Suprapubic skin (tissue), 4 donors: Measurements from ENCODE around the gene PDE1C. TPM values are rescaled to one million over a fixed set of nuclear protein-coding genes. Genes with fewer than 3 reads are reported as not detected.

ENCODE experiments used
- DNase-seq, 2 donors: peaks; one replicate each; pipeline ENCODE4 v3.0.0-alpha.2; 2019; ENCODE audit warnings: low spot score in 2 of 2
- H3K27ac ChIP-seq: fragments of 200-600 bp; sonication (generic); one replicate; pipeline ENCODE4 v1.5.1; 2019
- H3K27me3 ChIP-seq: fragments of 200-600 bp; sonication (generic); one replicate; pipeline ENCODE4 v1.5.1; 2019
- H3K36me3 ChIP-seq: fragments of 200-600 bp; sonication (generic); one replicate; pipeline ENCODE4 v1.5.1; 2019
- H3K4me1 ChIP-seq: fragments of 200-600 bp; sonication (generic); one replicate; pipeline ENCODE4 v1.5.1; 2019
- H3K4me3 ChIP-seq: fragments of 200-600 bp; sonication (generic); one replicate; pipeline ENCODE4 v1.5.1; 2019; ENCODE audit warnings: mild to moderate bottlenecking
- H3K9me3 ChIP-seq: fragments of 200-600 bp; sonication (generic); one replicate; pipeline ENCODE4 v1.5.1; 2019
- EP300 ChIP-seq: sonication (generic); formaldehyde crosslinking; IDR thresholded peaks from one replicate; pipeline ENCODE4 v1.6.1; 2017; ENCODE audit warnings: antibody characterized with exemption
- POLR2A ChIP-seq, 2 donors: fragments of 450-650 bp; IDR thresholded peaks; one replicate each; pipeline ENCODE4 v1.6.1; 2017; ENCODE audit warnings: antibody characterized with exemption in 2 of 2, mild to moderate bottlenecking in 2 of 2, moderate library complexity in 2 of 2
- POLR2AphosphoS5 ChIP-seq, 3 donors: sonication (generic); formaldehyde crosslinking; IDR thresholded peaks; one replicate each; pipeline ENCODE4 v1.6.1; 2017; ENCODE audit warnings: antibody characterized with exemption in 3 of 3
- WGBS: methylation state at CpG from one replicate; pipeline ENCODE4 v1.1.5; 2018; 5-methylcytosine and 5-hydroxymethylcytosine counted together
- total RNA-seq, 4 donors: library from RNA; depleted of rRNA; stranded (reverse); fragments of >200 nt; gene quantifications; one replicate each; pipeline ENCODE4 v1.1.0, GENCODE V29; 2016
- TF ChIP-seq, protein P1 (sequence below), 2 donors: fragments of 200-600 bp in 1 of 2; fragments of 450-650 bp in 1 of 2; sonication (generic) in 1 of 2; IDR thresholded peaks; one replicate each; pipeline ENCODE4 v1.5.1; 2016 to 2019; ENCODE audit warnings: antibody characterized with exemption in 2 of 2, mild to moderate bottlenecking in 1 of 2, moderate library complexity in 1 of 2

Gene PDE1C
- total RNA-seq, 4 donors from 2014 or later: 0.64 to 1.8 (median 0.83) TPM

DNA sequence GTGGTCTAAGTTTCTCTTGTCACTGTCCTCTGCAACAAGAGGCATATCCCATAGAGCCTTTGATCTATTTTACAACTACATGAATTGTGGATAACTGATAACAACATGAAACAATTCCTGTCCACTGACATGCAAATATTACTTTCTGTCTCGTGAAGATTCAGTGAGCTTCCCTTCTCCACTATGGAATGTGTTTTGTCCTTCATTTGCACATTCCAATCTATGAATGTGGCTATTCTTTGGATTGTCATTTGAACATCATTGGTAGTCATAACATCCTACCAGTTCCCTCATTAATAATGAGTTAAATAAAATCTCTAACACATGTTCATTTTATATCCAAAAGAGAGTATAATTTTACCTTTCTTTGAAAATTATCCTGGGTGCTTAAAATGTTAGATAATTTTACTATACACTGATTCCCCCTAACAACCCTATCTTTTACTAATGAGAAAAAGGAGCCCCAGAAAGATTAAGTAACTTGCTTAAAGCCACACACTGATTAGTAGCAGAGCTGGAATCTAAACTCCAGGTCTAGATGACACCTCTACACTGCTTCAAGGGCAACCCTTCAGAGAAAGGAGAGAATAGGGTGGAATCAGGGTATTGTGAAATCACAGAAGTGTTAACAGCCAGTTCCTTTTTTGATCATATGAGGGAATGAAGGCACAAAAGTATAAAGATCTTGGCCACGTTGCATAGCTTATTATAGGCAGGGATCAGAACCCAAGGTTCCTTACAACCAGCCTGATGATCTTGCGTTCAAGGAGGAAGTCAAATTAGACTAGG is 39.1 kb downstream of the PDE1C start:
- no peaks in the 10 kb centered on the region for H3K27me3 ChIP-seq
- no peak overlapping the region for H3K4me3 ChIP-seq
- TF ChIP-seq EP300 (no peak), POLR2AphosphoS5 (IDR thresholded peaks at IDR 0.05) (no peak), POLR2A (IDR thresholded peaks at IDR 0.05) (no peak)
- TF ChIP-seq, protein P1, sequence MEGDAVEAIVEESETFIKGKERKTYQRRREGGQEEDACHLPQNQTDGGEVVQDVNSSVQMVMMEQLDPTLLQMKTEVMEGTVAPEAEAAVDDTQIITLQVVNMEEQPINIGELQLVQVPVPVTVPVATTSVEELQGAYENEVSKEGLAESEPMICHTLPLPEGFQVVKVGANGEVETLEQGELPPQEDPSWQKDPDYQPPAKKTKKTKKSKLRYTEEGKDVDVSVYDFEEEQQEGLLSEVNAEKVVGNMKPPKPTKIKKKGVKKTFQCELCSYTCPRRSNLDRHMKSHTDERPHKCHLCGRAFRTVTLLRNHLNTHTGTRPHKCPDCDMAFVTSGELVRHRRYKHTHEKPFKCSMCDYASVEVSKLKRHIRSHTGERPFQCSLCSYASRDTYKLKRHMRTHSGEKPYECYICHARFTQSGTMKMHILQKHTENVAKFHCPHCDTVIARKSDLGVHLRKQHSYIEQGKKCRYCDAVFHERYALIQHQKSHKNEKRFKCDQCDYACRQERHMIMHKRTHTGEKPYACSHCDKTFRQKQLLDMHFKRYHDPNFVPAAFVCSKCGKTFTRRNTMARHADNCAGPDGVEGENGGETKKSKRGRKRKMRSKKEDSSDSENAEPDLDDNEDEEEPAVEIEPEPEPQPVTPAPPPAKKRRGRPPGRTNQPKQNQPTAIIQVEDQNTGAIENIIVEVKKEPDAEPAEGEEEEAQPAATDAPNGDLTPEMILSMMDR (IDR thresholded peaks at IDR 0.05): no peak
- no peak for DNase-seq
- H3K9me3 ChIP-seq: no peaks in the 10 kb centered on the region
- H3K4me1 ChIP-seq: no peaks in the 10 kb centered on the region
- 68% methylated on average over 3 of the region's 3 CpGs for WGBS
- no peaks in the 10 kb centered on the region for H3K36me3 ChIP-seq
- no peak overlapping the region for H3K27ac ChIP-seq

DNA sequence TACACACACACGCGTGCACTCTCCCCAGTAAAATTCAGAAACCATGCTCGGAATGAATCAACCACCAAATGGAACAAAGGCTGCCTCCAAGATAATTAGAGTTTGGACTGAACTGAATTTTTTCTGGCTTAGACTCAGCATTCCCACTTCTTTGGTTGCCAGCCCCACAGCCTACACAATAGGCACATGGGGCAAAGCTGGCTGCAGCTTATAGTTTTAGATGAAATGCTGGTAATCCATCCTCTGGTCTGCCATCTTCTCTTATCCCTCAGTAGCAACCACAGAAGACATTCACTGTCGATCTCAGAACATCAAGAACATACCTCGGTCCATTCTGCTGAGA is 44.2 kb downstream of the PDE1C start:
- no peak for DNase-seq
- no peaks in the 10 kb centered on the region for H3K9me3 ChIP-seq
- no peak overlapping the region for H3K27ac ChIP-seq
- no peaks in the 10 kb centered on the region for H3K27me3 ChIP-seq
- H3K4me1 ChIP-seq: no peaks in the 10 kb centered on the region
- WGBS: 88% methylated on average over 5 of the region's 5 CpGs
- no peak overlapping the region for H3K4me3 ChIP-seq
- TF ChIP-seq, protein P1 (IDR thresholded peaks at IDR 0.05): no peak
- no peak for TF ChIP-seq EP300
- no peak for TF ChIP-seq POLR2A (IDR thresholded peaks at IDR 0.05)
- TF ChIP-seq POLR2AphosphoS5 (IDR thresholded peaks at IDR 0.05): no peak
- H3K36me3 ChIP-seq: no peaks in the 10 kb centered on the region

DNA sequence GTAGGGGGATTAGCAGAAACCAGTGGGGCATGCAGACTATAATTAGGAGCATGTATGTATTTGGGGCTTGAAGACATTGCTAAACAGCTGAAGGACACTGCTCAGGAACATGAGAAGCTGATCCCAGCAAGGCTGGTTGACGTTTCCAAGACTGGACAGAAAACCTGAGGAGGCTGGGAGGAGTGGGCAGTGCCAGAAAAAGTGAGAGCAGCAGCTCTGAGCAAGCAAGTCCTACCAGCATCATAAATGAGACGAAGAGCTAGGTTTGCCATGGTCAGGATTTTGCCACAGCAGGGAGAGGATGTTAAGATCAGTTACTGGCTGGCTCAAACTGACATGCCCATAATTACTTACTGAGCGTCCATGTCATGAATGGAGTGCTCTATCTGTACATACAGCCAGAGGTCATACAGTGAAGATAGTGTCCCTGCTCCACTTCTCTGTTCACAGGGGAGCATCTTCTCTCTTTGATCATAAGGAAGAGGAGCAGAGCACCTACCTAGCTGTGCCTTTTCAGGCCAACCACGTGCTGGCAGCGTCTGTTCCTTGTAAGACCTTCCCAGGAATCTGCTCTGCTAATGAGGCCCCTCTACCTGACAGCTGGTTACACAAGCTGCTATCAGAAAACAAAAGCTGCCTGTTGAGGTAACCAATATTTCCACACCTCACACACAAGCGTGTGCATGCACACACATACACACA is 44.7 kb downstream of the PDE1C start:
- Histone ChIP-seq H3K4me3 (no peak overlapping the region), H3K4me1 (no peaks in the 10 kb centered on the region), H3K27me3 (no peaks in the 10 kb centered on the region), H3K27ac (no peak overlapping the region), H3K9me3 (no peaks in the 10 kb centered on the region), H3K36me3 (no peaks in the 10 kb centered on the region)
- TF ChIP-seq POLR2A (IDR thresholded peaks at IDR 0.05): no peak
- TF ChIP-seq, protein P1 (IDR thresholded peaks at IDR 0.05): no peak
- no peak for TF ChIP-seq EP300
- TF ChIP-seq POLR2AphosphoS5 (IDR thresholded peaks at IDR 0.05): no peak
- WGBS: 68% methylated on average over 5 of the region's 6 CpGs
- no peak for DNase-seq

DNA sequence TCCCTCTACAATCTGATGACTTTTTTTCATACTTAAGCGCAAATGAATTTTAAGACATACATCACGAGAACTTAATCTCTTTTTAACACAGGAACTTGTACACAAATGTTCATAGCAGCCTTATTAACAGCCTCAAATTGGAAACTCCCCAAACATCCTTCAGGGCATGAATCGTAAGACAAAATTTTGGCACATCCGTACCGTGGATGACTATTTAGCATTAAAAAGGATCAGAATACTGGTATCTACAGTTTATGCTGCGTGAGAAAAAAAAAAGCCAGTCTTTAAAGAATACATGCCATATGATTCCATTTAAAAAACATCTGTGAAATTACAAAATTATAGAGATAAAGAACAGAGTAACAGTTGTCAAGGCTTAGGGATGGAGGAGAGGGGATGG is 46.8 kb downstream of the PDE1C start:
- Histone ChIP-seq H3K27me3 (no peaks in the 10 kb centered on the region), H3K27ac (no peak overlapping the region), H3K4me1 (no peaks in the 10 kb centered on the region), H3K9me3 (no peaks in the 10 kb centered on the region), H3K4me3 (no peak overlapping the region), H3K36me3 (no peaks in the 10 kb centered on the region)
- TF ChIP-seq POLR2AphosphoS5 (IDR thresholded peaks at IDR 0.05): no peak
- TF ChIP-seq EP300: no peak
- TF ChIP-seq, protein P1 (IDR thresholded peaks at IDR 0.05): no peak
- TF ChIP-seq POLR2A (IDR thresholded peaks at IDR 0.05): no peak
- 42% methylated on average over 6 of the region's 6 CpGs for WGBS
- DNase-seq: no peak

DNA sequence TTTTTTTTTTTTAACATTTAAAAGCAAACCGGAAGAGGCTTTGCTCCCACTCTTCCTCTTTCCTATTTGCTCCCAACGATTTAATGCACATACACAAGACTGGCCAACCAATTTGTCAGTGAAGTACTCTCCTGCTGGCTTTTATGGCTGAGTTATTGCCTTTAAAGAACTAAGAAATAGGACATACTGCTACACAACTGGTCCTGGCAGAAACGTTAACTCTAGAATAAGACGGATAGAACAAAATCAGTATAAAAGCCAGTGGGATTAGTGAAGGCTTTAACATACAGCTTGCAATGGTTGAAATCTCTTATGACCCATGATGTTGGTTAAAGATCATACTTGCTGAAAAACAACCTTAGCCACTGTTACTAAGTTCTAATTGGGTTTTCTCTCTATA is 47.2 kb downstream of the PDE1C start:
- Histone ChIP-seq H3K4me3 (no peak overlapping the region), H3K4me1 (no peaks in the 10 kb centered on the region), H3K36me3 (no peaks in the 10 kb centered on the region), H3K27me3 (no peaks in the 10 kb centered on the region), H3K9me3 (no peaks in the 10 kb centered on the region), H3K27ac (no peak overlapping the region)
- 51% methylated on average over 4 of the region's 4 CpGs for WGBS
- DNase-seq: no peak
- TF ChIP-seq, protein P1 (IDR thresholded peaks at IDR 0.05): no peak
- no peak for TF ChIP-seq POLR2AphosphoS5 (IDR thresholded peaks at IDR 0.05)
- no peak for TF ChIP-seq EP300
- no peak for TF ChIP-seq POLR2A (IDR thresholded peaks at IDR 0.05)
